ENCODE data around the gene ONECUT3.
"Not testable (repeated sequence)": the region's sequence is repeated elsewhere in the genome, so short reads cannot be mapped to it uniquely, and the experiment has no call there.

Gene ONECUT3

DNA sequence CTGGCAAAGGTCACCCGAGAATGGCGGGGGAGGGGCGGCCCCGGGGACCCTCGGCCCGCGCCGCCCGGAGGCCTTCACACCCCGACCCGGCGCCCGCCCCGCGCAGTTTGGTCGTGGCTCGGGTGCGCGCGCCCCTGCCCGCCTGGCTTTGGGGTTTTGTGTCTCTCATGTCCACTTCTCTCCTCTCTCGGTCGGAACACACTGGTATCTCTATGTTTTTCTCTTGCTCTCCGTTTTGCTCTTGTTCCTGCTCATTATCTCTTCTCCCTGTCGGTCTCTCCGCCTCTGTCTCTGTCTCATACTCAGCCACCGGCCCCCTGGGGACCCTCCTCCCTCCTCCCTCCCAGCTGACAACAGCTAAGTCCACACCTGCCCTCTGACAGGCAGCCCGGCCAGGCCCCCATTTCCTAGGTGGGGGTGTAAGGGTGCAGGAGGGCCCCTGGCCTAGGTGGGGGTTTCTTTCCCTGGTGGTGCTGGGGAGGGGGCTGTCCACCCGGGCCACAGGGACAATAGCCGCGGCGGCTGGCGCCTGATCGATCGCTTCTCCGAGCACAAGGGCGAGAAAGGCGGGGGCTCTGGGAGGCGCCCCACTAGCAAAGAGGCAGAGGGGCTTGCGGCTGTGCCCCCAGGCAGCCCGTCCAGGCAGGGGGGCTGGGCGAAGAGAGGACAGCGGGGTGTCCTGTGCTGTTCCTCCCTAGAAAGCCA lies 2.3 kb downstream of the ONECUT3 start:
- in situ Hi-C loops (cut with MboI; ENCODE audit: low sequenced_read_pairs): no loop called here

GRCh38 chr19:1756264-1756663 lies 3.0 kb downstream of the ONECUT3 start:
- in situ Hi-C loops (cut with MboI; ENCODE audit: low sequenced_read_pairs): no loop called here

DNA sequence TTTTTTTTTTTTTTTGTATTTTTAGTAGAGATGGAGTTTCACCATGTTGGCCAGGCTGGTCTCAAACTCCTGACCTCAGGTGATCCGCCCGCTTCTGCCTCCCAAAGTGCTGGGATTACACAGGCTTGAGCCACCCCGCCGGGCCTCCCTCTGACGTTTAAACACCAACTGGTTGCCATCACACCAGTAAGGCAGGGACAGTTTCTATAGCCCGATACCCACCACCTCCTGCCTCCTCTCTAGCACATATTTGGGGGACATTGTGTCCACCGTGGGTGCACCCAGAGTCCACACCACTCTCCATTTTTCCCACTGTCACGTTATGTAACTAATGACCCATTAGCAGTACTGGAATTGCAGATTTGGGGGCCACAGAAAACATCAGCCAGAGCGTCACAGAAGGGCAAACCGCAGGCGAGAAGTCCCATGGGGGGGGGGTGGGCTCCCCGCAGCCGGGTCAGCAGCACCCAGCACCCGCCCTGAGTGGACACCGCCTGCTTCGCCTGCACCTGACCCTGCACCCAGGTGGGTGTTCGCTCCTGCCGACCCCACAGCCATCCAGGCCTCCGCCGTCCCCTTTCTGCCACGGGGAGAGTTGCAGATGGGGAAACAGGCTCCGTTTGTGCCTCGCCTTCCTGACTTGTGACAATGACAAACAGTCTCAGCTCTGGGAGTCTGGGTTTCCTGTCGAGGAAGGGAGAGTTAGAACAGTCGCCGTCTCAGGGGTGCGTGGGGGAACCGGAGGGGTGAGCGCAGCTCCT lies 3.6 kb downstream of the ONECUT3 start:
- in situ Hi-C loops (cut with MboI; ENCODE audit: low sequenced_read_pairs): no loop called here

DNA sequence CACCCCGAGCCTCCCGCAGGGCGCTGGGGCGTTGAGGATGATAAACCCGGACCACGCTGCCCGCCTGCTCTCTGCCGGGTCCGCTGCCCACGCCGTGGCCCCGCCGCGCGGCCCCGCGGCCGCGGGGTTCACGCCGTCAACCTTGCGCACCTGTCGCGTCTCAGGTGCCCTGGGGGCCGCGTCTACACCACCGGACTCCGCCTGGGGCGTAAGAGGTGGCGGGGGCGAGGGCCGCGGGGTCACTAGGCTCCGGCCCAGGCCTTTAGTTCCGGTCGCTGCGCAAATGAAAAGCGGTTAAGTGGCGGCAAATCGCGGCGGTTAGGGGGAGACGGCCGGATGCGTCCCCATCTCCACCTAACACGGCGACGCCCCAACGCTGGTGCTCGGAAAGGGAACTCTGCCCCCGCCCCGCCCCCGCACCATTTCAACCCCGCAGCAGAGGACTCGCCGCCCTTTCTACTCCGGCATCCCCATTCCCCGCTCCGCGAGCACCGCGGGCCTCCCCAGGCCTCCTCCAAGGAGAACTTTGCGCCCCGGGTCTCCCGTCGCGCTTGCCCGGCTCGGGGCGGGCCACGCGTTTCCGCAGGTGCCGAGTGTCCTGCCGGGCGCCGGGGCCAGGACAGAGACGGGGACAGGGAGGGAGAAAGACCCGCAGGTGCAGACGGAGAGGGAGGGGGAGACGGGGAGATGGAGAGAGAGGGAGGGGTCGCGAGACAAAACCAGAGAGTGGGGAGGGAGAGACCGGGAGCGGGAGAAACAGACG lies 4.3 kb downstream of the ONECUT3 start:
- in situ Hi-C loops (cut with MboI; ENCODE audit: low sequenced_read_pairs): no loop called here

GRCh38 chr19:1758231-1758577 lies 4.9 kb downstream of the ONECUT3 start:
- in situ Hi-C loops (cut with MboI; ENCODE audit: low sequenced_read_pairs): no loop called here

DNA sequence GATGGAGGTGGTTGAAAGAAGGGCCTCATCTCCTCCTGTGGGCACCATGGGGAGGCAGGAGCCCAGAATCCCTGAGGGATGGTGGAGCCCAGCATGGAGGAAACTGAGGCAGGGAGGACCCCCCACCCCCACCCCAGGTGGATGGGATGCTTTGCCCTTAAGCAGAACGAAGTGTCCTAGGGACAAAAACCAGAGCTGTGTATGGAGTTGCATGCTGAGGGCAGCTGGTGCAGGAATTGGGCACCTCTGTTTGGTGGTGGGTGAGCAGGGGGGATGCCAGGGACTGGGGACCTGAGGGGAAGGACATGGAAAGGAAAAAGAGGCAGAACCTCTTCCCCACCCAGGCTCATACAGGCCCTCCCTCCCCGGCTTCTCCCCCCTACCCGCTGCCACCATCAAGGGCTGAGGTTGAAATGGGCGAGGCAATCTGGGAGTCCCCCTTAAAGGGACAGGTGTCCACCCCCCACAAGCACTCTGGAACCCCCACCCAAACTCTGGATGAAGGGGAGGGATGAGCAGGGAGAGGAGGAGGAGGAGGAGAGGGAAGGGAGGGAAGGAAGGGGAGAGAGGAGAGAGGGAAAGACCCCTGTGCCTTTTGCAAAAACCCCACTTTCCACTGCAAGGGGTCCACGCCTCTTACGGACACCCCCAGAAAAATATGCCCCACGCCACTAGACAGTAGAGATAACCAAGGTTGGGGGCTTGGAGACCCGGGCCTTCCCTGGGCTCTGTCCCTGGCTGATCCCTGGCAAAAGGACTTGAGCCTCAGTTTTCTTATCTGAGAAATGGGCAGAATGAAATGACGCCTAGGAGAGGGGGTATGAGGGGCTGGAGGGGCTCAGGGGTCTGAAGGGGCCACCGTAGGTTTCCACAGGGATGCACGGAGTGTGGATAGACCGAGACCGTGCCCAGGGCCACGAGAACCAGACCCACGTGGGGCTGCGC lies 5.9 kb downstream of the ONECUT3 start:
- in situ Hi-C loops (cut with MboI; ENCODE audit: low sequenced_read_pairs): no loop called here

DNA sequence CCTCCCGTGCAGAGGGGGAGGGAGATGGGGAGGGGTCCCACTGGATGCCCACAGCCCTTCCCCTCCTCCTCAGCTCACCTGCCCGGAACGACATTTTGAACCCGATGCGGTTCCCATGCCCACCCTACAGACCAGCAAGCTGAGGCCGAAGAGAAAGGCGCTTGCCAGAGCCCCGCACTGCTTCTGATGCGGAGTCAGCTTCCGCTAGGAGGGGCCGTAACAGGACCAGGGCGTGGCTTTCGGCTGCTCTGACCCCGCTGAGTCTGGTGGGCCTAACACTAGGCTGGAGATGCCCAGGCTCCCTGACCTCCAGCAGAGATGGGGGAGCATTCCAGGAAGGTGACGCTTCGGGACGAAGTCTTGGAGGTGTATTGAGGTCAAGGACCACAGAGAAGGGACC lies 6.7 kb downstream of the ONECUT3 start:
- in situ Hi-C loops (cut with MboI; ENCODE audit: low sequenced_read_pairs): no loop called here

GRCh38 chr19:1760786-1761527 lies 7.7 kb downstream of the ONECUT3 start:
- in situ Hi-C loops (cut with MboI; ENCODE audit: low sequenced_read_pairs): not testable (repeated sequence)

DNA sequence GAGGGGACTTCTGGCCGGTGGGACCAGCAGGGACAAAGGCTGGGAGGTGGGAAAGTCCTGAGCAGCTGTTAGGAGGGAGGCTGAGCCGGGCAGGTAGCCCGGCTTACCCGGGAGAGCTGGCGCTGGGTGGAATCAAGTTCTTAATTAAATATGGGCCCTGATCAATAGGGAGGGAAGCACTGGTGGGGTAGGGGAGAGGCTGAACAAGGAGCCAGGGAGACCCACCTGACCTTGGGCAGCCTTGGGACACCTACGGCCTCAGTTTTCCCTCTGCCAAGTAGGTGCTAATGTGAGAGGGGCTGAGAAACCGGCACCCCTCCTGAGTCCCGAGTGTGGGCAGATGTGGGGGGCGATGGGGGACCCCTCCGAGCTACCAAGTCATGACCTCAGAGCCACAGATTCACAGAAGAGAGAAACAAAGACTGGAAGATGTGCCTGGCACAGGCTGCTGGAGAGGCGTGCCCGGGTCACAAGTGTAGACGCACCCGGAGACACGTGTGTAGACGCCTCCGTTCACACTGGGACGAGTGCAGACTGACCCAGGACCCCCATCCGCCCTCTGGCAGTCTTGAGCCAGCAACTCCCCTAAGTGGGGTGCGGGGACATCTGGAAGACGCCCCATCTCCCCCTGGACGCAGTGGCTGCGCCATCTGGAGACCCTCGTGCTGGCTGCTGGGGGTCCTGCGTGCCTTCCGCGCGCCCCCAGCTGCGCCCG lies 8.4 kb downstream of the ONECUT3 start:
- in situ Hi-C loops (cut with MboI; ENCODE audit: low sequenced_read_pairs): no loop called here

DNA sequence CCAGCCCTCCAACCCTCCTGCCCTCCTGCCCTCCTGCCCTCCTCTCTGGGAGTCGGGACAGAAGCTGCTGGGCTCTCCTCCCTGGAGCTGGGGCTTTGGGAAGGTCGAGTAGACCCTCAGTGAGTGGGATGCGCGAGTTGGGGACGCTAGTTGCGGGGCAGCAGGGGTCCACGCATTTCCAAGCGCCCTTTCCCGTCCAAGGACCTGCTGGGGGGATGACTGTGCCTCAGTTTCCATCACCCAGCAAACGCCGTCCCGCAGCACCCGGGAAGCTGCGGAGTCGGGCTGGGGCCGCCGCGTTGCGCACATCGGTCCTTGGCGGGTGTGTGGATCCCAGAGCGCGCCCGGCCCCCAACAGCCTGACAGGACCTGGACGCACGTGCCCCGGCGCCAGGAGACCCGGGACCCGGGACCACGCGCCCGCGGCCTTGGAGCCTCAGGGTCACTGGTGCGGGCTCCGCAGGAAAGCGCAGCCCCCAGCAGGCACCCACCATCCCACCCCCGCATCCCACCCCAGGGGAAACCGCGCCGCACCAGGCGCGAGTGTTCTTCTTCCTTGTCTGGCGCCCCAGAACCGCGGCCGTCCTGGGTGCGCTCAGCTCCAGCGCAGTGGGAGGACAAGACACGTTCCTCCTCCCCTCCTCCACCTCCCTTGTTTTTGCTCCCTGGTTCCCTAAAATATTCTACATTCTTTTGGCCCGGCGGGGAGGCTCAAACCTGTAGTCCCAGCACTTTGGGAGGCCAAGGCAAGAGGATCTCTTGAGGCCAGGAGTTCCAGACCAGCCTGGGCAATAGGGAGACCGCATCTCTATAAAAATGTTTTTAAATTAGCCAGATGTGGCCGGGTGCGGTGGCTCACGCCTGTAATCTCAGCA lies 9.2 kb downstream of the ONECUT3 start:
- in situ Hi-C loops (cut with MboI; ENCODE audit: low sequenced_read_pairs): no loop called here

DNA sequence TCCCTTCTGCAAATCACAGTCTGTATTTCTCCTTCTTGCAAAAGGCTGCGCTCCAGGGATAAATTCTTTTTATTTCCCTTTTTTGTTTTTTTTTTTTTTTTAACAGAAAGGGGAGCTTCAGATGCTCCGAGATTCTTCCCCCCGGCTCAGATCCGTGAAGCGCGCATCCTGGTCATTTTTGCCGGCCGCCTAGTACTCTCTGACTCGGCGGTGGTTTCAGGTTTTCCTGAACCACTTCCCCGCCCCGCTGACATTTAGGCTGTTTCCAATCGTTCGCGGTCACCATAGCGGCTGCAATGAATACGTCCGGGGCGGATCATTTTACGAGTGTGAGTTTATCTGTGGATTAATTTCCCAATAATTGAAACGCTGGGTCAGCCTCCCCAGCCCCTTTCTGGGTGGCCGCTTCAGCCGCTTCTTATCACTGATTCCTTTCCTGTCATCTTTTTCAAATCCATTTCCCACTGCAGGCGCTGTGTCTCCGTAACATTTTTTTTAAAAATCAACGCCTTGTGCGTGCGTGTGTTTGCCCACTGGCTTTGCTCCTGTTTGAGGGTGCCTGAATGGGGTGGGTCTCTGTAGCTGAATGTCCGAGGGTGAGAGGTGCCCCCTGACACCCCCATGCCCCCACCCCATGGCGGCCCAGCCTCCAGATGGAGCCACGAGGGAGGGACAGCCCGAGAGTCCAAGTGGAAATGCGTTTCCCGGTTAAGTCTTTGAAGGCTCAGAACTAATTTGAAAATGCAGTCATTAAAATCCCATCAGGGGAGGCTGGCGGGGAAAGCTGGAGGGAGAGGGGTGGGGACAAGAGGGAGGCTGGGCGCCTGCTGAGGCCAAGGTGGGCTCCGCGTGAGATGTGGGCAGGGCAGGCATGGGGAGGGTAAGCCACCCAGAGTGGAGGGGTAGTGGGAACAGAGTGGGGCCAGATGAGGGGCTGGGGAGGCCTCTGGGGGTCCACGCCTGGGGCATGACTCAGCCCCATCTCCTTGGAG lies 10.6 kb downstream of the ONECUT3 start:
- in situ Hi-C loops (cut with MboI; ENCODE audit: low sequenced_read_pairs): no loop called here

DNA sequence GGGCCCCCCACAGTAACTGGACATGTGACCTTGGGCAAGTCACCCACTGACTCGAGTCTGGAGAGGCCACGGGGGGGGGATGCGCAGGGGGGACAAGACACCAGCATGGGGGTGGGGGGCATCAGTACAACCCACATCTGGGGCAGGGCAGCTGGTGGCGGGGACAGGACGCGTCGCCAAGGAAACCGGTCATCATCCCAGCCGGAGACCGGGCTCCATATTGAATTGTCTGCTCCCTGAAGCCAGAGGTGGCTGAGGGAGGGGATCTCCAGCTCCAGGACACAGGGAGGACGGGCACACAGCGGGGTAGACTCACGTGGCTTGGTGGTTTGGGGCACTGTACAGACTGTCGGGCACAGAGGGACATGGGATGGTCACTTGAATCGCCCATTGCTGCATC lies 11.4 kb downstream of the ONECUT3 start:
- in situ Hi-C loops (cut with MboI; ENCODE audit: low sequenced_read_pairs): loop anchor here (5.0 kb wide), 1 partner anchor 82 kb away; no protein-coding TSS in a partner anchor

DNA sequence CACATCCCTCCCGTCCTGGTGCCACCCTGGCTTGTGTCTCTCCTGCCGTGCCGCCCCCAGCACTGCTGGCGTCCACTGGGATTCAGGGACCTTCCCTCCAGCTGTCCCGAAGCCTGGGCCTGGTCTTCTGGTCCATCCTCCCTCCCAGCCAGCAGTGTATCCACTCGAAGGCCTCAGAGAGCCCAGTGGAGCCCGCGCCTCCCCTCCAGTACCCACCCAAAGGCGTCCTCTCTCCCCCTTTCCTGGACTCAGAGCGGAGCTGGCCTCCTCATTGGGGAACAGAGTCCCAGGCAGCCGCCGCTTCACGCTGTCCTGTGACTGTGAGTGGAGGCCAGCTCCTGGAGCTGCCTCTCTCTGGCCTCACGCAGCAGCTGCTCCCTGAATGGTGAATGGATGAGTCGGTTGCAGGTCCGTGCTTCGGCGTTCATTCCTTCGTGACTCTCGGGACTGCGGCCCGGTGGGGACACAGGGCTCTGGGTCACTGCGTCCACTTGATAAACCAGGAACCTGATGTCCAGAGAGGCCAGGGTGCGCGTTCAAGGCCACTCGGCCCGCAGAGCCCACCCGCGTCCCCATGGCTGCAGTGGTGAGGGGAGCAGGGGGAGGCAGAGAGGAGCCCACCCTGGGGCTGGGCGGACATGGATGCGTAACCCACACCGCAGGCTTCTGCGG lies 12.1 kb downstream of the ONECUT3 start:
- in situ Hi-C loops (cut with MboI; ENCODE audit: low sequenced_read_pairs): loop anchor here (5.0 kb wide), 1 partner anchor 83 kb away; no protein-coding TSS in a partner anchor

- in situ Hi-C loops (cut with MboI; ENCODE audit: low sequenced_read_pairs): loop anchor here (5.0 kb wide), 1 partner anchor 84 kb away; no protein-coding TSS in a partner anchor
Measured at GRCh38 chr19:1765904-1766799, 12.8 kb downstream of the ONECUT3 start.

DNA sequence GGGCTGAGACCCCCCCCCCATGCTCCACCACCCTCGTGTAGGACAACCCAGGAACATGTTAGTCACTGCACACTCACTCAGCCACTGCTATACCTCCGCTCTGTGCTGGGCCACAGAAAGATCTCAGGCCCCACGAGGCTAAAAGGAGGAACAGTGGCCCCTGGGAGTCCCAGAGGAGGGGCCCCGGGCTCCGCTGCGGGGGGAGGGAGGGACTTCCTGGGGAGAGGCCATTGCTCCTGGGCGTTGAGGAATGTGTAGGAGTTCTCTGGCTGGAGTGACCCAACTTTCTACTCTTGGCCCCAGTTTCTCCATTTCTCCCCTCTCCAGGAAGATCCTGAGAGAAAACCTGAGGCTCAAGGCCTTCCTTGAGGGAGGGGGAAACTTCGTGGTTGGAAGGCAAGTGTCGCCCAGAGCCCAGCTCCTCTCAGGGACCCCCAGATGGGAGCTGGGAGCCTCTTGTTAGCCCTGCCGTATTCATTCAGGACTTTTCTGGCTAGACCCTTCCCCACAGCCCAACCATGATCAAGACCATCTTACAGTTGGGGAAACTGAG lies 13.6 kb downstream of the ONECUT3 start:
- in situ Hi-C loops (cut with MboI; ENCODE audit: low sequenced_read_pairs): loop anchor here (5.0 kb wide), 1 partner anchor 85 kb away; no protein-coding TSS in a partner anchor

Measured in HL-60/S4 (cell line).